H7 (cell line): ENCODE measurements around the gene COASY. TPM values are rescaled to one million over a fixed set of nuclear protein-coding genes. Genes with fewer than 3 reads are reported as not detected.

Experiments
- DNase-seq: peaks from one replicate; pipeline ENCODE4 v3.0.0; 2012
- H3K27me3 ChIP-seq: 2 replicates; pipeline ENCODE4 v1.6.0; 2011; ENCODE audit warnings: mild to moderate bottlenecking, low read length; ENCODE audit not compliant: control insufficient read depth, insufficient read depth
- H3K36me3 ChIP-seq: replicated peaks from 2 replicates; pipeline ENCODE4 v1.5.1; 2011; ENCODE audit warnings: low read length; ENCODE audit not compliant: control insufficient read depth, insufficient read depth
- H3K4me3 ChIP-seq: 2 replicates; pipeline ENCODE4 v1.5.1; 2011; ENCODE audit warnings: low read depth, mild to moderate bottlenecking, control low read depth, low read length, moderate library complexity; ENCODE audit not compliant: insufficient read depth
- total RNA-seq: library from RNA; depleted of rRNA; stranded (reverse); fragments of >200 nt; shearing (Covaris generic); gene quantifications from 2 replicates; pipeline ENCODE4 v1.2.3, GENCODE V29; 2014

The COASY gene
- total RNA-seq, 1 experiment from 2014 or later, result 59.2 TPM

DNA sequence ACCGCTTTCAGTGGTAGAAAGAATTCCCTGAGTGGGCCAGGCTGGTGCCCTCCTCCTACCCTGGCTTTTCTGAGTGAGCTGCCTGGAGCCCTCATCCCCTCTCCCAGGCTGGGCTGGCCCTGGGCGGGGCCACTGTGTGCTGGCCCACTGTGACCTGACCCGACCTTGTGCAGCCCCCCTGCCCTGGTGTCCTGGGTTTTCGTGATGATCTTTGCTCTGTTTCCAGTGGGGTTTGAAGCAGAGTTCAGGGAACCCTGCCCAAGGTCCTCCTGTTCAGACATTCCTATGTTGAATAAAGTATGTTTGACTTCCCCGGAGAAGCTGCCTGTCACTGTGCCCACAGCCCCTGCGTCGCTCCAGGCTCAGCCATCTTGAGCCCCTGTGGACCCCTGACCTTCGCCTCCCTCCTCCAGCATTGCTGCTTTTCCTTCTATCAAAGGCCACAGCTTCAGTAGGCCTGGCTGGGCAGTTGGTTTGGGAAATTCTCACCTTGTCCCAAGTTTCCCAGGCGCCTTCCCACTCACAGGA lies 39.6 kb upstream of the COASY start:
- Histone ChIP-seq H3K36me3 (peaks cover 1% of the 10 kb centered on the region; the same call in 1 of the 2 replicates), H3K27me3 (no peaks in the 10 kb centered on the region), H3K4me3 (no peak overlapping the region)
- DNase-seq, result no peak

- Histone ChIP-seq H3K4me3 (no peak overlapping the region), H3K36me3 (peaks cover 1% of the 10 kb centered on the region; the same call in 1 of the 2 replicates), H3K27me3 (no peaks in the 10 kb centered on the region)
- no peak for DNase-seq
Measured at GRCh38 chr17:42522798-42523278, 39.1 kb upstream of the COASY start.

GRCh38 chr17:42525221-42525620 lies 36.7 kb upstream of the COASY start:
- no peak overlapping the region for H3K4me3 ChIP-seq
- DNase-seq, result no peak
- H3K36me3 ChIP-seq, result peaks cover 1% of the 10 kb centered on the region; the same call in 1 of the 2 replicates
- no peaks in the 10 kb centered on the region; the same call in 1 of the 2 replicates for H3K27me3 ChIP-seq

DNA sequence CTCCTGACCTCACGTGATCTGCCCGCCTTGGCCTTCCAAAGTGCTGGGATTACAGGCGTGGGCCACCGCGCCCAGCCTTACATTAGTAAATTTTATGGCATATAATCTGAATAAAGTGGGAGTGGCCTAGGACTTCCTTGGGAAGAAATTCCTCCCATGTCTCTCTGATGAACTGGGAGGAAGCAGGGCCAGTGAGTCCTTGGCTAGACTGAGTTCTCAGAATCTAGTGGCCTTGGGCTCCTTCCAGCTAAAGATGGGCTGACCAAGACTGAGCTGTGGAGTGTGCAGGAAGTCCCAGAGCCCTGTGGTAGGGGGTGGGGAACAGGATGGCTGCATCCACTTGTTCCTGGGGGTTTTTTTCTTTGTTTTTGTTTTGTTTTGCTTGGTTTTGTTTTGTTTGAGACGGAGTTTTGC lies 35.9 kb upstream of the COASY start:
- Histone ChIP-seq H3K36me3 (peaks cover 1% of the 10 kb centered on the region; the same call in 1 of the 2 replicates), H3K27me3 (peaks cover 1% of the 10 kb centered on the region), H3K4me3 (no peak overlapping the region)
- DNase-seq, result no peak

DNA sequence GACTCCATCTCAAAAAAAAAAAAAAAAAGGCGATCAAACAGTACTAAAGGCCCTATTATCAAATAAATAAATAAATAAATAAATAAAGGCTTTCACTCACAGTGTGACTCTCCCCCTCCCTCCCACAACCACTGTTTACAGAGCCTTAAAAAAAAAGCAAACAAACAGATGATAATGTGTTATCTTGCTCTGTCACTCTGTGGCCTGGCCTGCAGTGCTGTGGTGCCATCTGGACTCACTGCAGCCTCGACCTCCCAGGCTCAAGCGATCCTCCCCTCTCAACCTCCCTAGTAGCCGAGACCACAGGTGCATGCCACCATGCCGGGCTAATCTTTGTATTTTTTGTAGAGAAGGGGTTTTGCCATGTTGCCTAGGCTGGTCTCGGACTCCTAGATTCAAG lies 34.0 kb upstream of the COASY start:
- no peaks in the 10 kb centered on the region for H3K36me3 ChIP-seq
- H3K27me3 ChIP-seq, result peaks cover 9% of the 10 kb centered on the region
- DNase-seq, result no peak
- no peak overlapping the region for H3K4me3 ChIP-seq

DNA sequence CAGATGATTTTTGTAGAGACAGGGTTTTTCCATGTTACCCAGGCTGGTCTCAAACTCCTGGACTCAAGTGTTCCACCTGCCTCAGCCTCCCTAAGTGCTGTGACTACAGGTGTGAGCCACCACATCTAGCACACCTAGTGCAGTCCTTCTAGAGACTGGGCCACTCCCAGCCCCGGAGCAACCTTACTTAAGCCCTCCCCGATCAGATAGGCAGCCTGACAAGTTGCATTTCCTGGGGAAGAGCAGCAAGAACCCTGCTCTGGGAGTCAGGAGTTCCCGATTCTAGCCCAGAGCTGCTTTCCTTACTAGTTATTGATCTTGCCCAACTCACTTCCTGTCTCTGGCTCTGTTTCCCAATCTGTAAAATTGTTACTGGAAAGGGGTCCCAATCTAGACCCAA lies 32.9 kb upstream of the COASY start:
- Histone ChIP-seq H3K4me3 (no peak overlapping the region), H3K36me3 (no peaks in the 10 kb centered on the region), H3K27me3 (peaks cover 9% of the 10 kb centered on the region)
- no peak for DNase-seq

- Histone ChIP-seq H3K27me3 (peaks cover 9% of the 10 kb centered on the region), H3K36me3 (no peaks in the 10 kb centered on the region), H3K4me3 (no peak overlapping the region)
- no peak for DNase-seq
Measured at GRCh38 chr17:42530952-42531454, 30.9 kb upstream of the COASY start.

DNA sequence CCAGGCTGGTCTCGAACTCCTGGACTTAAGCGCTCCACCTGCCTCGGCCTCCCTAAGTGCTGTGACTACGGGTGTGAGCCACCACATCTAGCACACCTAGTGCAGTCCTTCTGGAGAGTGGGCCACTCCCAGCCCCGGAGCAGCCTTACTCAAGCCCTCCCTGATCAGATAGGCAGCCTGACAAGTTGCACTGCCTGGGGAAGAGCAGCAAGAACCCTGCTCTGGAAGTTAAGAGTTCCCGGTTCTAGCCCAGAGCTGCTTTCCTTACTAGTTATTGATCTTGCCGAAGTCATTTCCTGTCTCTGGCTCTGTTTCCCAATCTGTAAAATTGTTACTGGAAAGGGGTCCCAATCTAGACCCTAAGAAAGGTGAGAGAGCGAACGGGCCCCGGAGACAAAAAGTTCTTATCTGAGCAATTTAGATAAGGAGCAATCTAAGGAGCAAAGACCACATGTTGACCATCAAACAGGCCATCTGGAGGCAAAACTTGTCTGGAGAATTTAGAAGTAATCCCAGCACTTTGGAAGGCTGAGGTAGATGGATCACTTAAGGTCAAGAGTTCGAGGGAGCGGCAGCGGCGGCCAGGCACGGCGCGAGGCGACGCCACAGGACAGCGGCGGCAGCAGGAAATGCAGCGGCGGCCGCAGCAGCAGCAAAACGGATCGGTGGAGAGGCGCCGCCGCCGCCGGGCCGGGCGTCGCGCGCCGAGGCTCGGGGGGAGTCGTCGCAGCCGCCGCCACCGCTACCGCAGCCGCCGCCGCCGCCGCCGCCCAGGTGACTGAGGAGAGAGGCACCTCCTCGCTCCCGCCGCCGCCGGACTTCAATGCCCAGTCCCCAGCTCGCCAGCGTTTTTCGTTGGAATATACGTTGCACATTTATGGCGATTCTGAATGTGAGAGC lies 30.2 kb upstream of the COASY start:
- Histone ChIP-seq H3K4me3 (peak overlapping the region; percentile 36), H3K36me3 (no peaks in the 10 kb centered on the region)
- DNase-seq, result peak; percentile 90

DNA sequence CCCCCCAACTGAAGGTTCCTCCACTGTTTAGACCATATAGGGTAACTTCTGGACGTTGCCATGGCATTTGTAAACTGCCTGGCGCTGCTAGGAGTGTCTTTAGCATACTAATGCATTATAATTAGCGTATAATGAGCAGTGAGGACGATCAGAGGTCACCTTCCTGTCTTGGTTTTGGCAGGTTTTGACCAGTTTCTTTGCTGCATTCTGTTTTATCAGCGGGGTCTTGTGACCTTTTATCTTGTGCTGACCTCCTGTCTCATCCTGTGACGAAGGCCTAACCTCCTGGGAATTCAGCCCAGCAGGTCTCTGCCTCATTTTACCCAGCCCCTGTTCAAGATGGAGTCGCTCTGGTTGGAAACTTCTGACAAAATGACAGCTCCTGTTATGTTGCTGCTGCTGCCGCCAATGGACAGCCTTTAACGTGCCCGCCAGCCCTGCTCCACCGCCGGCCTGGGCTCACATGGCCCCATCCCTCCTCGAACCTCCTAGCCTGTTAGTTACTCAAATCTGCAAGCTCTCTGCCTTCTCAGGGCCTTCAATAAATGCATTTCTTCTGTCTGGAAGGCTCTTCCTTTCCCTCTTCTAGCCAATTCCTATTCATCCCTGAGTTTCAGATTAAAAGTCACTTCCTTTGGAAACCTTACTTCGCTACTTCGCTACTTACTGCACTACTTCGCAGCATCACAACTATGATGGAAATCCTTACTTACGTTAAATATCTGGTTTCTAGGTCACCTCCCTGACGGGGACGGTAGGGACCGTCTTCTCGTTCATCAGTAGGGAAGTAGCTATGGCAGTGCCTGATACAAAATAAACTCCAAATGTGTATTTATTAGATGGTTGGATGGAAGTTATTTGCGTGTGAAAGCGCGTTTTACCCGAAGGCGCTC lies 26.5 kb upstream of the COASY start:
- peaks cover 9% of the 10 kb centered on the region for H3K27me3 ChIP-seq
- peak; percentile 65 for DNase-seq
- H3K4me3 ChIP-seq, result peak overlapping the region; percentile 45
- H3K36me3 ChIP-seq, result peaks cover 3% of the 10 kb centered on the region; the same call in 1 of the 2 replicates

More for the DNA sequence above, 30.2 kb upstream of the COASY start:
- H3K27me3 ChIP-seq, result peaks cover 9% of the 10 kb centered on the region

- Histone ChIP-seq H3K4me3 (peak within 1 kb of the TSS; percentile 45), H3K36me3 (peaks cover 3% of the 10 kb centered on the region), H3K27me3 (peaks cover 8% of the 10 kb centered on the region)
- peak; percentile 100 for DNase-seq
Measured at GRCh38 chr17:42536048-42536371, 25.9 kb upstream of the COASY start, which contains the start of gene NAGLU. Gene NAGLU (plus strand): TSS chr17:42536241. CDS start chr17:42536273, 32 bp downstream.

GRCh38 chr17:42536372-42537155 lies 25.4 kb upstream of the COASY start:
- H3K27me3 ChIP-seq, result peaks cover 2% of the 10 kb centered on the region; the same call in 1 of the 2 replicates
- peak overlapping the region; percentile 45 for H3K4me3 ChIP-seq
- peaks cover 3% of the 10 kb centered on the region for H3K36me3 ChIP-seq
- DNase-seq, result peak; percentile 99

DNA sequence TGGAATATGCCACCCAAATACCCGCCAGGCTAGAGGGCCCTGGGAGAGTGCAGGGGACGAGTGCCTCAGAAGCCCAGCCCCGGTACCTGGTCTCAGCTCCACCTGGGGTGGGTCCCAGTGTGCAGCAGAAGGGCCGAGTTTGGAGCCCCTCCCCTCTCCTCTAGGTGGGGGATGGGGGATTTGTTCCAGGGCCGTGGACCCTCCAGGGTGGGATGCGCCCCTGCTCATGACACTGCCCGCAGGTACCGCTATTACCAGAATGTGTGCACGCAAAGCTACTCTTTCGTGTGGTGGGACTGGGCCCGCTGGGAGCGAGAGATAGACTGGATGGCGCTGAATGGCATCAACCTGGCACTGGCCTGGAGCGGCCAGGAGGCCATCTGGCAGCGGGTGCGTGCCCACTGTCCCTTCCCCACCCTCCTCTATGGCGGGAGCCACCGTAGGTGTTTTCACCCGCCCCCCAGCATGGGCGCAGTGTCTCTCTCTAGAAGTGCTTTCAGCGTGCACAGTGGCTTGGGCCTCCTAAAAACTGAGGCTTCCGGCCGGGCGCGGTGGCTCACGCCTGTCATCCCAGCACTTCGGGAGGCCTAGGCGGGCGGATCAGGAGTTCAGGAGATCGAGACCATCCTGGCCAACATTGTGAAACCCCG lies 24.7 kb upstream of the COASY start:
- H3K27me3 ChIP-seq, result peaks cover under 1% of the 10 kb centered on the region; the same call in 1 of the 2 replicates
- peaks cover 3% of the 10 kb centered on the region for H3K36me3 ChIP-seq
- peak overlapping the region; percentile 45 for H3K4me3 ChIP-seq
- DNase-seq, result peak; percentile 81

DNA sequence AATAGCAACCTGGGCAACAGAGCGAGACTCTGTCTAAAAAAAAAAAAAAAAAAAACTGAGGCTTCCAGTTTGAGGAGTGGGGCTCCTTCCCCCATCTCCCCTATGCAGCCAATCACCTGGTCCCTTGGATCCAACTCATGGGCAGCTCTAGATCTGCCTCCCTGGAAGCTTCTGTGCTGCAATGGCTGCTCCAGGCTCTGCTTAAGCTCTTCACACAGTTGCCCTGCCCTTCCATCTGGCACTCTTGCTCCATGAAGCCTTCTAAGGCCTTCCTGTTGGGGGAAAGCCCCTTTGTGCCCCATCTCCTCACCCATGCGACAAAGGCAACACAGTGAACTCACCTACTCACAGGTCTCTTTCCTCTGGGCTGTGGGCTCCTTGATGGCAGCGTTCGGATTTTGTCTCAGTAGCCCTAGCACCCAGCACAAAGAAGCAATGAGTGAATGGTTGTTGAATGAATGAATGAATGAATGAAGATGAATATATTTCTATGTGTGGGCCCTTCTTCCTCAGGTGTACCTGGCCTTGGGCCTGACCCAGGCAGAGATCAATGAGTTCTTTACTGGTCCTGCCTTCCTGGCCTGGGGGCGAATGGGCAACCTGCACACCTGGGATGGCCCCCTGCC lies 24.0 kb upstream of the COASY start:
- Histone ChIP-seq H3K4me3 (no peak overlapping the region), H3K27me3 (no peaks in the 10 kb centered on the region), H3K36me3 (peaks cover 3% of the 10 kb centered on the region)
- peak; percentile 34 for DNase-seq
